ENCODE results near the gene PCNX1.

DNA sequence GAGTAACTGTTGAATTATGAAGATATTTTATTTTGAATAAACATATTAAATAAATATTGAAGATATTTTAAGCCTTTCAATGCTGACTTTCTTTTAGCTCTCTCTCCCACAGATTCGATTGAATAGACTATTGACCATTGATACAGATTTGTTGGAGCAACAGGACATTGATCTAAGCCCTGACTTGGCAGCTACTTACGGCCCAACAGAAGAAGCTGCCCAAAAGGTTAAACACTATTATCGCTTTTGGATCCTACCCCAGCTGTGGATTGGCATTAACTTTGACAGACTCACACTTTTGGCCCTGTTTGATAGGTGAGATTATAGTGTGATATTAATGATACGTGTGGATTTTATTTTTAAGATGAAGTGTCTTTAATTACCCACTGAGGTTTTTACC lies 105.6 kb downstream of the PCNX1 start:
- TF ChIP-seq POLR2AphosphoS5 (IDR thresholded peaks at IDR 0.05; ENCODE audit: low read depth, low read length): no peak
- TF ChIP-seq SIN3A (IDR thresholded peaks at IDR 0.05; ENCODE audit: borderline replicate concordance, insufficient read depth, low read length): no peak
- no peak for TF ChIP-seq REST (IDR thresholded peaks at IDR 0.05; ENCODE audit: insufficient read depth in 1 of 2, low read depth in 2 of 2, low read length in 2 of 2)
- TF ChIP-seq TAF1 (IDR thresholded peaks at IDR 0.05; ENCODE audit: borderline replicate concordance, insufficient read depth, low read length): no peak
- no peak for TF ChIP-seq FOXP2 (optimal IDR thresholded peaks at IDR 0.05; ENCODE audit: borderline replicate concordance, extremely low read depth, extremely low read length, insufficient read depth)

All from PFSK-1 (cell line).